Measurements from ENCODE around the gene NPIPA3.
"Not testable (repeated sequence)": the region's sequence is repeated elsewhere in the genome, so short reads cannot be mapped to it uniquely, and the experiment has no call there.

The NPIPA3 gene

DNA sequence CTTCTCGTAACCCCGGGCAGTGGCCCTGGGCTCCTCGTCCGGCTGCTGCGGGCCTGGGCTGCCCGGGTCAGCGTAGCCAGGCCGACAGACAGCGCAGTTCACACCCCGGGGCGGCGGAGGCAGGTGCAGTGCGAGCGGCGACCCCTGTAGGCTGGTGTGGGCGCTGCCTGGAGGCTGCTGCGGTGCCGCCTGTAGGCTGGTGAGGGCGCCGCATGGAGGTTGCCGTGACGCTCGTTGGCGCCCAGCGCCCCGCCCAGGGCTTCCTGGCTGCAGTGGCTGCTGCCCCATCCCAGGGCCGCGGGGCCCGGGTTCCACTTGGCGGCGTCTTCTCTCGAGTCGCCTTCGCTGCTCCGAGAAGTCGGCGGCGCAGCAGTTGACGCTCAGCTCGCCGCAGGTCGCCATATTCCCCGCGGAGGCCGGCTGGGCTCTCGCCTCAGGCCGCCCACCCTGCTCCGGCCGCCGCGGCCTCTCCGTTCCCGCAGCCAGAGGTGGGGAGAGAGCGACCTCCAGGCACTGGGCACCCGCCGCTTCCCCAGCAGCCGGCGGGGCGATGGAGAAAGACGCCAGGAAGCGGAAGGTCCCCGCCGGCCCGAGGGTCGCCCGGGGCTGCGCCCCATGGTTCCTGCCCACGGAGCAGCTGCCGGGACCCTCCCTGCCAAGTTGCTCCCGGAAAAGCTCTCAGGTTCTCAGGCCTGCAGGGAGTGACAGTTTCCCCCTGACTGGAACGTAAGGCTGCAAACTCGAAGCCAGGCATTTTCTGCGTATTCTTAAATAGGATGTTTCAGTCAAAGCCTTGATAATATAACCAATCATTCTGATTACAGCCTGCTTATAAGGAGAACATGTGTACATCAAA, at the start of gene NPIPA3:
NPIPA3 (plus strand) TSS at position 256 of the 856 bp plus-strand sequence. CDS start 5,533 bp downstream, outside the sequence.
- DNase-seq: not testable (repeated sequence)

DNA sequence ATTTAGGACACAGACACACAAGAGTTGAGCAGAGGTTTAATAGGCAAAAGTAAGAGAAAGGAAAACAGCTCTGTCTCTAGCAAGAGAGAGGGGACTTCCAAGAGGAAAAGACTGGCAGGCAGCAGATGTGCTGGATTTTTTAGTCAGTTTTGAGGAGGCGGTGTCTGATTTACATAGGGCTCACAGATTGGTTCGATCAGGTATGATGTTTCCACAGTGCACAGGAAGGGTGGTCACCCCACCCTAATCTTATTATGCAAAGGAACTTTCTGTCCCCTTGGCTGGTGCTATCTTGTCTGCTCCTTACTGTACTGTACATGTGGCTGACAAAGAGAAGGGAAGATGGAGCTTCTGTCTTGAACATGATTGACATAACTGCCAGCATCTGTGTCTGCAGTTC, 45.1 kb upstream of the NPIPA3 start:
- no peak for DNase-seq

DNA sequence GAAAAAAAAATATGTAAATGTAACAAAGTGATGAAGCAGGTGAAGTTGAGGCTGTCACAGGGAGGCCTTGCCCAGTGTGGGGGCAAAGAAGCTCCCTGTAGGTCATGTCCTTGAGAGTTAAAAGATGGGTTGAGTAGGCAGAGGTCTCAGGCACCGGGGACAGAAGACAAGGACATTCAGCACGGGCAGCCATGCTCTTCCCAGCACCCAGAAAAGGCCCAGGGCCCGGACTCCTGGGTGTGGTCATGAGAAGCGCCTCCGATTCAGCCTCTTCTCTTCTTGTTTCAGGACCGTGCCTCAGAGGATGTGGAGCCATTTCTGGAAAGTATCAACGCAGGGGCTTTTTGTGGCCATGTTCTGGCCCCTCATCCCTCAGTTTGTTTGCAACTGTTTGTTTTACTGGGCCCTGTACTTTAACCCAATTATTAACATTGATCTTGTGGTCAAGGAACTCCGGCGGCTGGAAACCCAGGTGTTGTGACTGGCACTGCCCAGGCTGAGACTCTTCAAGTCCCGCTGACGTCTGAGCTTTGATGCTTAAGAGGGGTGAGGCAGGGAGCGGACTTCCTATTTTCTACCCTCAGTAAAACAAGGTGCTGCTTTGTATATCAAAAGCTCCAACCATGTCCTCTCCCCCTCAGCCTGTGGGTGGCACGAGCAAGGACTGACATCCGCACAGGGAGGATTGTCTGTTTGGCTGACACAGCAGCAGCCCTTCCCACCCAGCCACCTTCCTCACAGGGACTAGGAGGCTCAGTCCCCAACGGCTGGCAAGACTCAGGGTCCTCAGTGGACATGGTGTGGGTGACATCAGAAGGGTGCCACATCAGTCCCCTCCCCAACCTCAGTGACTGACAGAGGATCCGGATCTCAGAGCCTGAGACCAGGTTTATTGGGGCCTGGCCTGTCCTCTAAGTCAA, 35.6 kb upstream of the NPIPA3 start:
- DNase-seq: no peak

DNA sequence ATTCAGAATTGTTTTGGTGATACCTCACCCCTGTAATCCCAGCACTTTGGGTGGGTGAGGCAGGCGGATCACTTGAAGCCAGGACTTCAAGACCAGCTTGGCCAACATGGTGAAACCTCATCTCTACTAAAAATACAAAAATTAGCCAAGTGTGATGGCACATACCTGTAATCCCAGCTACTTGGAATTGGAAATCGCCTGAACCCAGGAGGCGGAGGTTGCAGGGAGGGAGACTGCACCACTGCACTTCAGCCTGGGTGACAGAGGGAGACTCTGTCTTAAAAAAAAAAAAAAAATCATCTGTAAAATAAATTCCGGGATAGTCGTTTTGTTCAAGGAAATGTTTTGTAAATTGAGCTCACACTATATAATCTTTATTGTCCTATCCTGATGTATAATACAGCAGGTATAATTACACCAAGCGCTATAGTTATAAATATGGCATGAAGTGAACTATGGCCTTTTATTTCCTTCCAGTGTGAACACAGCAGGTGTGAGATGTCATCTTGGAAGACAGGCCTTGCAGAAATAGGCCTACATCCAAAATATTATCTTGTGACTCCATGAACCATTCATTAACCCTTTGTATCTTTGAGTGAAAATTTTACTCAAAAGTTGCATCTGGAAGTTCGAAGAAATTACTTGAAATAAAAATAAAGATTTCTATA, 34.5 kb upstream of the NPIPA3 start:
- DNase-seq: no peak

DNA sequence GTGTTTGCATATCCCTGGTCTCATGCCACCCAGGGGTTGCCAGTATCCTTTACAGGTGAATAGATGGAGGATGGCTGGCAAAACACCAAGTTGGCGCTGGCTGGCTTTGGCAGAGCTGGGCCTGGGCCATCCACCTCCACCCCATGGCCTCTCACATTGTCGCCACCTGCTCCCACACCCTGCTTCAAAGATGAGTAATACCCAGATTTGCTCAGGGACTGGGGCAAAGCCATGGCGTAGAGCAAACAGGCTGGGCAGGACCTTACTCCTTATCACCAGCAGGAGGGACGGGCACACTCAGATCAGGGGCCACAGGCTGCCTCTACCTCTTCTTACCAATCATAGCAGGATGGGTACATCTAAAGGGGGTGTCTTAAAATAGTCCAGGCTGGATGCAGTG, 33.4 kb upstream of the NPIPA3 start:
- no peak for DNase-seq

DNA sequence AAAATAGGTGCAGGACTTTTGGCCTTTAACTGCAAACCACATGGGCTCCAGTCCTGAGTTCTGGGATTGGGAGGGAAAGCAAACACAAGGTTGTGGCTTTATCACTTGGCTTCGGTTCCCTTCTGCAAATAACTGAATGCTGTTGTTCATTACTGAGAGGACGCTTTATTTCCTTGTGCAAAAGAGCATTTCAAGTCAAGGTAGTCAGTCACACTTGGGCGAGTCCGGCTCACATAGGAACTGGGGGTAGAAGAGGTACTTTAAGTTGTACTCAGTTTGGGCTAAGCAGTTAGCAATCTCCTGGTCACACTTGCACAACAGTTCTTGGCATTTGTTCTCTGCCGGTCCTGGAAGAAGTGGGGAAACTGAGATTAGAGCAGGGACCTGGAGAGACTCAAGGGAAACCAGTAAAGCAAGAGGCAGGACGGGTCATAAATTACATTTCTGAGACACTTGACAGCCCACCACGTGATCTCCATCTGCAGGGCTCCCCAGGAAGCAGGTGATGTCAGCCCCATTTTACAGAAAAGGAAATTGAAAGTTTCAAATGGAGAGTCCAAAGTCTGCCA, 30.7 kb upstream of the NPIPA3 start:
- no peak for DNase-seq

DNA sequence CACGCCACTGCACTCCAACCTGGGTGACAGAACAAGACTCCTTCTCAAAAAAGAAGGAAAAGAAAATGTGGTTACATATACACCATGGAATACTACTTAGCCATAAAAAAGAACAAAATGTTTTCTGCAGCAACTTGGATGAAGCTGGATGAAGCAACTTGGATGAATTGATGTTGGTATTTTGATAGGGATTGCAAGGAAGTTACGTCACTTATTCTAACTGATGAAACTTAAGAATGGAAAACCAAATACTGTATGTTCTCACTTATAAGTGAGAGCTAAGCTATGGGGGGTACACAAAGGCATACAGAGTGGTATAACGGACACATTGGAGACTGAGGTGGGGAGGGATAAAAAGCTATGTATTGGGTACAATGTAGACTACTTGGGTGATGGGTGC, 26.6 kb upstream of the NPIPA3 start:
- DNase-seq: no peak

DNA sequence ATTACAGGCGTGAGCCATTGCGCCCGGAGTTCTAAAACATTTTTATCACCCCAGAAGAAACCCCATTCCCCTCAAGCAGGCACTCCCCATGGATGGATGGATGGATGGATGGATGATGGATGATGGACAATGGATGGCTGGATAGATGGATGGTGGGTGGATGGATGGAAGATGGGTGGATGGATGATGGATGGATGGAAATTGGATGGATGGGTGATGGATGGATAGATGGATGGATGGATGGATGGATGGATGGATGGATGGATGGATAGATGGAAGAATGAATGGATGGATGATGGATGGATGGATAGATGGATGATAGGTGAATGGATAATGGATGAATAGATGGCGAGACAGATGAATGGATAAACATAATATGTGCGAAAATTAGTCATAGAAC, 25.6 kb upstream of the NPIPA3 start:
- DNase-seq: no peak

DNA sequence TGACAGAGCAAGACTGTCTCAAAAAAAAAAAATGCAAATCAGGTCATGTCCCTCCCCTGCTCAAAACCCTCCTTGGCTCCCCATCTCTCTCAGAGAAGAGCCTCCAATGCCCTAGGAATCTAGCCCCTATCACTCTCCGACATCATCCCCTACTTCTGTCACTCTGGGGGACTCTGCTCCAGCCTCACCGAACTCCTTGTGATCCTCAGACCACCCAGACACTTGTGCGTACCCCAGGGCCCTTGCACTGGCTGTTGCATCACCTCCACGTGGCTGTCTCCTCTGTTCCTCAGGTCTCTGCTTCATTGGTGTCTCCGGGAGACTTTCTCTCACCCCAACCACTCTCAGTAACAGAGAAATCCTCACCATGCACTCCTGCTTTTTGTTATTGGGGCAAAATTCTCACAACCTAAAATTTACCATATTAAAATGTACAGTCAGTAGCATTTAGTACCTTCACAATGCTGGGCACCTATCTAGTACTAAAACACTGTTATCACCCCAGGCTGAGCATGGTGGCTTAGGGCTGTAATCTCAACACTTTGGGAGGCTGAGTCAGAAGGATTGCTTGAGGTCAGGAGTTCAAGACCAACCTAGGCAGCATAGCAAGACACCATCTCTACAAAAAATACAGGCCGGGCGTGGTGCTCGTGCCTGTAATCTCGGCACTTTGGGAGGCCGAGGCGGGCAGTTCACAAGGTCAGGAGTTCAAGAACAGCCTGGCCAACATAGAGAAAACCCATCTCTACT, 24.3 kb upstream of the NPIPA3 start:
- DNase-seq: no peak

DNA sequence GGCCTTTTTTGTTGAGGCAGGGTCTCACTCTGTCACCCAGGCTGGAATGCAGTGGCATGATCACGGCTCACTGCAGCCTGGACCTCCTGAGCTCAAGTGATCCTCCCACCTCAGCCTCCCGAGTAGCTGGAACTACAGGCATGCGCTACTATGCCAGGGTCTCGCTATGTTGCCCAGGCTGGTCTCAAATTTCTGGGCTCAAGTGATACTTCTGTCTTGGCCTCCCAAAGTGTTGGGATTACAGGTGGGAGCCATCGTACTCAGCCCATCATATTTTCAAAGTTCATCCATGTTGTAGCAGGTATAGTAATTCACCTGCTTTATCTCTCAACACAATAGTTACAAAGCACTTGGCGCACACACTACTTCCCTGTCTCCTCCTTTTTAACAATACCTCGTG, 22.8 kb upstream of the NPIPA3 start:
- not testable (repeated sequence) for DNase-seq

DNA sequence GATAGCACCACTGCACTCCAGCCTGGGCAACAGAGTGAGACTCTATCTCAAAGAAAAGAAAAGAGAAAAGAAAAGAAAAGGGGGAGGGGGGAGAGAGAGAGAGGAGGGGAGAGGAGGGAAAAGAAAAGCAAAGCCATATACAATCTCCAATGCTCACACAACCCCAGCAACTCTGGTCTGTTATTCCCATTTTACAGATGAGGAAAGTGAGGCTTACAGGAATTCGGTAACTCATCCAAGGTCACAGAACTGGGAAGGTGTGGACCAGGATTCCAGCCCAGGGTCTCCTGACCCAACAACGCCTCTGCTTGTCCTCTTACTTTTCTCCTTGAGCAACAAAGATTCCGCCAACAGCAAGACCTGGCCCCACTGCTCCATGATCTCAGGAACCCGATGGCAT, 22.1 kb upstream of the NPIPA3 start:
- DNase-seq: no peak

DNA sequence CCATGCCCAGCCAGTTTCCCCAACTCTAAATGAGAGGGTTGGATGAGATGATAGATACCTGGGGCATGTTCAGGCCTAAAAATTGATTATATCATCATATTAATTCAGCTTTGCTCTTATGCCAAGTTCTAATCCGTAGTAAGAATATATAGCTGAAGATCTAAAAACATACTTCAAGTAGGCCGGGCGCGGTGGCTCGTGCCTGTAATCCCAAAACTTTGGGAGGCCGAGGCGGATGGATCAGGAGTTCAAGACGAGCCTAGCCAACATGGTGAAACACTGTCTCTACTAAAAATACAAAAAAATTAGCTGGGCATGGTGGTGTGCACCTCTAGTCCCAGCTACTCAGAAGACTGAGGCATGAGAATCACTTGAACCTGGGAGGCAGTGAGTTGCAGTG, 21.1 kb upstream of the NPIPA3 start:
- DNase-seq: no peak

DNA sequence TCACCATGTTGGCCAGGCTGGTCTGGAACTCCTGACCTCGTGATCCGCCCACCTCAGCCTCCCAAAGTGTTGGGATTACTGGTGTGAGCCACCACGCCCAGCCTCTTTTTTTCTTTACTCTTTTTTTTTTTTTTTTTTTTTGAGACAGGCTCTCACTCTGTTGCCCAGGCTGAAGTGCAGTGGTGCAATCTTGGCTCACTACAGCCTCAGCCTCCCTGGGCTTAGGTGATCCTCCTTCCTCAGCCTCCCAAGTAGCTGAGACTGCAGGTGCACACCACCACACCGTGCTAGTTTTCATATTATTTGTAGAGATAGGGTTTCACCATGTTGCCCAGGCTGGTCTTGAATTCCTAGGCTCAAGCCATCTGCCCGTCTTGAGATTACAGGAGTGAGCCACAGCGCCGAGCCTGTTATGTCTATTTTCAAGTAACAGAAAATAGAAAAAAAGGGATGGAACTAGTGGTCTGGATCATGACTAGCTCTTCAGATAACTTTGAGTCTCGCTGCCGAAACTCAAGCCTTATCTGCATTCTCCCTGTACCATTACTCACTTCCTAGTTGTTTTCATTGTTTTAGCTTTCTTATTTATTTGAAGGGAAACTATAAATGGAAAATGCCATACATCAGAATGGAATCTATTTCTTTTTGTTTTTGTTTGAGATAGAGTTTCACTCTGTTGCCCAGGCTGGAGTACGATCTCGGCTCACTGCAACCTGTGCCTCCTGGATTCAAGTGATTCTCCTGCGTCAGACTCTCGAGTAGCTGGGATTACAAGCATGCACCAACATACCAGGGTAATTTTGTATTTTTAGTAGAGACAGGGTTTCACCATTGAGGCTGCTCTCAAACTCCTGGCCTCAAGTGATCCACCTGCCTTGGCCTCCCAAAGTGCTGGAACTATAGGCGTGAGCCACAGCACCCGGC, 17.1 kb upstream of the NPIPA3 start:
- not testable (repeated sequence) for DNase-seq

DNA sequence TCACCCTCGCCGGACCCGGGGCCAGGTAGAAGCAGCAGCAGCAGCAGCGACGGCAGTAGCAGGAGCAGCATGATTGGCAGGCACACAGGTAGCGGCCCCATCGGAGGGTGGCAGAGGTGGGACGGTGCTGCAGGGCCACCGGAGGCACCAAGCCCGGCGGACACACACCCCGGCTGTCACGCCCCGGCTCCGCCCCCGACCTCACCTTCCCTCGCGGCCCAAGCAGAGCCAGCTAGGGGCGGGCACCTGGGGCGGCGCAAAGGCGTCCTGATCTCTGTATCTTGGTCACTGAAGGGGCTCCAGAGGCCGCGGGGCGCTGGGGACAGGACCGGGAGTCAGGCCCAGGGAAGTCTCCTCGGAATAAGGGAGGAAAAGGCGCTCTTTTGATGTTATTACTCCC, 9.1 kb upstream of the NPIPA3 start, which contains the start of gene PLA2G10:
PLA2G10 (minus strand) TSS at position 180 of the 400 bp plus-strand sequence; CDS start at position 101, 79 bp downstream.
- not testable (repeated sequence) for DNase-seq

DNA sequence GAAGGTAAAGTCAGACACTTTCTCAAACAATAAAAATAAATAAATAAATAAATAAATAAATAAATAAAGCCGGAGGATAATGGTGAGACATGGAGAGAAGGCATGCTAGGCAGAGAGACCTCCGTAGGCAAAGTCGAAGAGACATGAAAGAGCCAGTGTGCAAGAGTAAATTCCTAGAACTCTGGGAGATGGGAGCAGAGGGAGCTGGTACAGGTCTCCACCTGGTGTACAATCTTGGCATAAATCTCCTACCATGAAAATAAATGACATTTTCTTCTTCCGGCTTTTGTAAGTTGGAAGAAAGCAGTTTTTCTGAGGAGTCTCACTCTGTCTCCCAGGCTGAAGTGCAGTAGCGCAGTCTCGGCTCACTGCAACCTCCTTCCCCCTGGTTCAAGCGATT, 1.4 kb upstream of the NPIPA3 start:
- DNase-seq: not testable (repeated sequence)

DNA sequence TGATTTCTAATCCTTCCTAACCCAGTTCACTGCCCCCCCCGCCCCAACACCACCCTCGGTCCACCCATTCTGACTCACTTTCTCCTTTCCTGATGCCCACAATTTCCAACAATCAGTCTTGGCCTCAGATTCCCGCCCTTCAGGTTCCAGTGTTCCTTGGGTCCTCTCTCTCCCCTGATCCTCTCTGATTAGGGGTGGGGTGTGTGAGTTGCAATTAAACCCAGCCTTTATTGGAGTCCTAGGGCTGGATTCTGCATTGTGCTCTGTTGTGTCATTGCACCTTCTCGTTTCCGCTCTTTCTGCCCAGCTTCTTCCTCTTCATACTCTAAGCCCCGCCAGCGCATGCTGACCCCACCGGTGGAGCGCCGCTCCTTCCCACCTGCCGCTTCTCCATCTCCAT, 539 bp upstream of the NPIPA3 start:
- not testable (repeated sequence) for DNase-seq

DNA sequence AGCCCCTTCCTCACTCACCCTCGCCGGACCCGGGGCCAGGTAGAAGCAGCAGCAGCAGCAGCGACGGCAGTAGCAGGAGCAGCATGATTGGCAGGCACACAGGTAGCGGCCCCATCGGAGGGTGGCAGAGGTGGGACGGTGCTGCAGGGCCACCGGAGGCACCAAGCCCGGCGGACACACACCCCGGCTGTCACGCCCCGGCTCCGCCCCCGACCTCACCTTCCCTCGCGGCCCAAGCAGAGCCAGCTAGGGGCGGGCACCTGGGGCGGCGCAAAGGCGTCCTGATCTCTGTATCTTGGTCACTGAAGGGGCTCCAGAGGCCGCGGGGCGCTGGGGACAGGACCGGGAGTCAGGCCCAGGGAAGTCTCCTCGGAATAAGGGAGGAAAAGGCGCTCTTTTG, 30.0 kb downstream of the NPIPA3 start:
- not testable (repeated sequence) for DNase-seq

DNA sequence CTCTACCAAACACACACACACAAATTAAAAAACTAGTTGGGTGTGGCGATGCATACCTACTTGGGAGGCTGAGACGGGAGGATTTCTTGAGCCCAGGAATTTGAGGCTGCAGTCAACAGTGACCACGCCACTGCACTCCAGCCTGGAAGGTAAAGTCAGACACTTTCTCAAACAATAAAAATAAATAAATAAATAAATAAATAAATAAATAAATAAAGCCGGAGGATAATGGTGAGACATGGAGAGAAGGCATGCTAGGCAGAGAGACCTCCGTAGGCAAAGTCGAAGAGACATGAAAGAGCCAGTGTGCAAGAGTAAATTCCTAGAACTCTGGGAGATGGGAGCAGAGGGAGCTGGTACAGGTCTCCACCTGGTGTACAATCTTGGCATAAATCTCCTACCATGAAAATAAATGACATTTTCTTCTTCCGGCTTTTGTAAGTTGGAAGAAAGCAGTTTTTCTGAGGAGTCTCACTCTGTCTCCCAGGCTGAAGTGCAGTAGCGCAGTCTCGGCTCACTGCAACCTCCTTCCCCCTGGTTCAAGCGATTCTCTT, 37.7 kb downstream of the NPIPA3 start:
- not testable (repeated sequence) for DNase-seq

DNA sequence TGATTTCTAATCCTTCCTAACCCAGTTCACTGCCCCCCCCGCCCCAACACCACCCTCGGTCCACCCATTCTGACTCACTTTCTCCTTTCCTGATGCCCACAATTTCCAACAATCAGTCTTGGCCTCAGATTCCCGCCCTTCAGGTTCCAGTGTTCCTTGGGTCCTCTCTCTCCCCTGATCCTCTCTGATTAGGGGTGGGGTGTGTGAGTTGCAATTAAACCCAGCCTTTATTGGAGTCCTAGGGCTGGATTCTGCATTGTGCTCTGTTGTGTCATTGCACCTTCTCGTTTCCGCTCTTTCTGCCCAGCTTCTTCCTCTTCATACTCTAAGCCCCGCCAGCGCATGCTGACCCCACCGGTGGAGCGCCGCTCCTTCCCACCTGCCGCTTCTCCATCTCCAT, 38.6 kb downstream of the NPIPA3 start:
- not testable (repeated sequence) for DNase-seq
